Upper lobe of left lung (tissue), 4 donors: Measurements from ENCODE around the gene ARMCX5.

Source experiments
- CTCF ChIP-seq, 6 experiments: fragments of 450-650 bp in 4 of 6; fragments of 200-600 bp in 2 of 6; sonication (generic) in 2 of 6; IDR thresholded peaks; one replicate each; pipeline ENCODE4 v1.5.1; 2016 to 2019; ENCODE audit warnings: antibody characterized with exemption in 6 of 6
- POLR2A ChIP-seq, 4 donors: fragments of 450-650 bp; IDR thresholded peaks; one replicate each; pipeline ENCODE4 v1.5.1; 2016 to 2017; ENCODE audit warnings: antibody characterized with exemption in 4 of 4, mild to moderate bottlenecking in 2 of 4
- POLR2AphosphoS5 ChIP-seq, 2 donors: sonication (generic); formaldehyde crosslinking; IDR thresholded peaks; one replicate each; pipeline ENCODE4 v1.5.1; 2017; ENCODE audit warnings: antibody characterized with exemption in 2 of 2

GRCh38 chrX:102637561-102637960 lies 38.2 kb downstream of the ARMCX5 start:
- no peak for TF ChIP-seq POLR2AphosphoS5 (IDR thresholded peaks at IDR 0.05)
- no peak for TF ChIP-seq CTCF (IDR thresholded peaks at IDR 0.05)
- no peak for TF ChIP-seq POLR2A (IDR thresholded peaks at IDR 0.05)
